ENCODE measurements around the gene DHX35. TPM values are rescaled to one million over a fixed set of nuclear protein-coding genes. Genes with fewer than 3 reads are reported as not detected.

The DHX35 gene
- total and polyA plus RNA-seq, 9 donors, result 11.2 to 14.5 (median 12.0) TPM

DNA sequence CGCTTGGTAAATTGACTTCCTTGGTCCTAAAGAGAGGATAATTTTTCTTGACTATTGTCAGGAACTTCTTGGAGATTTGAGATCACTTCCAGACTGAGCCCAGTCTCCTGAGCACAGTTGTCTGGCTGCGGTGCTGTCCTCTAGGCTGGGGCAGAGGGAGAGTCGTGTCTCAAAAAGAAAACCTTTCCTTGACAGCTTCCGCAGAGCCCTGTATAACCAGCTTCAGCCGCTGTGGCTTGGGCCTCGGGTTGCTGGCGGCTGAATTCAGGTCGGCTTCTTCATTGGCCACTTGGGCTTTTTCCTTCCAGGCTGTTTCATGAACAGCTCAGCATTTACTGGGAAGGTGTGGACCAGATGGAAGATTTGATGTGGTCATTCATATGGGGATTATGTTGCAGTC is 75.9 kb downstream of the DHX35 start:
- TF ChIP-seq EP300 (IDR thresholded peaks at IDR 0.05) (no peak), POLR2A (IDR thresholded peaks at IDR 0.05) (no peak)
- TF ChIP-seq, protein P1, sequence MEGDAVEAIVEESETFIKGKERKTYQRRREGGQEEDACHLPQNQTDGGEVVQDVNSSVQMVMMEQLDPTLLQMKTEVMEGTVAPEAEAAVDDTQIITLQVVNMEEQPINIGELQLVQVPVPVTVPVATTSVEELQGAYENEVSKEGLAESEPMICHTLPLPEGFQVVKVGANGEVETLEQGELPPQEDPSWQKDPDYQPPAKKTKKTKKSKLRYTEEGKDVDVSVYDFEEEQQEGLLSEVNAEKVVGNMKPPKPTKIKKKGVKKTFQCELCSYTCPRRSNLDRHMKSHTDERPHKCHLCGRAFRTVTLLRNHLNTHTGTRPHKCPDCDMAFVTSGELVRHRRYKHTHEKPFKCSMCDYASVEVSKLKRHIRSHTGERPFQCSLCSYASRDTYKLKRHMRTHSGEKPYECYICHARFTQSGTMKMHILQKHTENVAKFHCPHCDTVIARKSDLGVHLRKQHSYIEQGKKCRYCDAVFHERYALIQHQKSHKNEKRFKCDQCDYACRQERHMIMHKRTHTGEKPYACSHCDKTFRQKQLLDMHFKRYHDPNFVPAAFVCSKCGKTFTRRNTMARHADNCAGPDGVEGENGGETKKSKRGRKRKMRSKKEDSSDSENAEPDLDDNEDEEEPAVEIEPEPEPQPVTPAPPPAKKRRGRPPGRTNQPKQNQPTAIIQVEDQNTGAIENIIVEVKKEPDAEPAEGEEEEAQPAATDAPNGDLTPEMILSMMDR (IDR thresholded peaks at IDR 0.05), result no peak
- DNase-seq, result no peak
- Histone ChIP-seq H3K36me3 (no peaks in the 10 kb centered on the region), H3K27ac (no peak overlapping the region), H3K4me3 (no peak overlapping the region), H3K4me1 (ENCODE audit: insufficient read depth) (no peaks in the 10 kb centered on the region), H3K27me3 (no peaks in the 10 kb centered on the region), H3K9me3 (no peaks in the 10 kb centered on the region)
- intact Hi-C loops (cut with DNase I), result no loop called here
- WGBS, 3 donors, result 91 to 95% (median 94%) methylated on average over 8 of the region's 8 CpGs

DNA sequence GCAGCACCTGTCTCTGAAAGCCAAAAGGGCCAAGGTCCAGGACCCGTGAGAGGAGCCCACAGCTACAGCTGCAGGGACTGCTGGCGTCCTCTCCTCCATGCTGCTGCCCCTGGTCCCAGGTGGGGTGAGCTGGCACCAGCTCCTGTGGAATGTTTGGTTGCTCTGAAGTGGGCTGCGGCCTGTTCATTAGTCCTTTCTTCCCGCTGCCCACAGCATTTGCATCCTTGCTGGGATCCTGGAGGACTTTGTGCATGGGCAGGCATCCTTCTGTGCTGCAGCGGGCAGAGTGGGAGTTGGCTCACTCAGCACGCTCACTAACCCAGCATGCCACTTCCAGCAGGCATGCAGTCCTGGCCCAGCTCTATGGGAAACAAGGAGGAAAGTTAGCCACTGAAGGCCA is 76.4 kb downstream of the DHX35 start:
- WGBS, 3 donors, result 83 to 93% (median 92%) methylated on average over 6 of the region's 6 CpGs

DNA sequence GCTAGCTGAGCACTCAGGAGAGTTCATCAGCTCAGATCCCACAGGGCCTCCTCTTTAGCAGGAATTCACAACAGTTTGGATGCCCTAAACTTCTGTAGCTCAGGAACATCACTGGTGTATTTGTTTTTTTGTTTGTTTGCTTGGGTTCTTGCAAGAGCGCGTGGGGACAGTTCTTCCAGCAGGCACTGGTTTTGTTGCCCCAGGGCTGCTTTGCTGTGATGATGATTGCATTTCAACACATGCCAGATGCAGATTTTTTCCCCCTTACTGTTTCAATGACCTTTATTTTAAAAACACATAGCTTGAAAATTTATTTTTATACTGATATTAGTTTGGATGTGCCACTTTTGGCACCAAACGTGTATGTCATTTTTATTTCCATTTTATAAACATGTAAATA is 77.1 kb downstream of the DHX35 start:
- H3K9me3 ChIP-seq, result no peaks in the 10 kb centered on the region
- H3K4me1 ChIP-seq (ENCODE audit: insufficient read depth), result no peaks in the 10 kb centered on the region
- no peak for TF ChIP-seq EP300 (IDR thresholded peaks at IDR 0.05)
- no peak overlapping the region for H3K27ac ChIP-seq
- intact Hi-C loops (cut with DNase I), result no loop called here
- no peak for DNase-seq
- no peaks in the 10 kb centered on the region for H3K27me3 ChIP-seq
- H3K4me3 ChIP-seq, result no peak overlapping the region
- 82 to 87% (median 86%) methylated on average over 3 of the region's 3 CpGs for WGBS, 3 donors
- no peaks in the 10 kb centered on the region for H3K36me3 ChIP-seq

More for the DNA sequence above, 76.4 kb downstream of the DHX35 start:
- Histone ChIP-seq H3K4me1 (ENCODE audit: insufficient read depth) (no peaks in the 10 kb centered on the region), H3K9me3 (no peaks in the 10 kb centered on the region), H3K36me3 (no peaks in the 10 kb centered on the region), H3K27ac (no peak overlapping the region), H3K4me3 (no peak overlapping the region), H3K27me3 (no peaks in the 10 kb centered on the region)
- intact Hi-C loops (cut with DNase I), result no loop called here
- TF ChIP-seq, protein P1 (IDR thresholded peaks at IDR 0.05), result no peak
- TF ChIP-seq POLR2A (IDR thresholded peaks at IDR 0.05) (no peak), EP300 (IDR thresholded peaks at IDR 0.05) (no peak)
- no peak for DNase-seq

DNA sequence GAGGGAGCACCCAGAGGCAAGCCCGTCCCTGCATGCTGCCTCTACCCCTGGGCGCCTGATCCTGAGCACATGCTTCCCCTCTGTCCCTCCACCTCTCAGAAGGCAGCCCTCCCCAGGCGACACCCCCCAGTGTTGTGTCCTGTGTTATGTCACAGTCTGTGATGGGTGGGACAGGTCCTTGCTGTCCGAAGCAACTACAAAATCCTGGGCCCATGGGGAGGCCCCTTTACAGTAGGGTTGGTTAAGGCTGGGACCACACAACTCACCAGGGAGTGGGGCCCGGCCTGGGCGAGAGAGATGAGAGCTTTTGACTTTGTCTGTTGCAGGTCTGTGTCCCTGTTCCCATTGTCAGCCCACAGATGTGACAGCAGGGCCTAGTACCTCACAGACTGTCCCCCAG is 78.0 kb downstream of the DHX35 start:
- Histone ChIP-seq H3K36me3 (no peaks in the 10 kb centered on the region), H3K27ac (no peak overlapping the region)
- TF ChIP-seq POLR2A (IDR thresholded peaks at IDR 0.05) (no peak), EP300 (IDR thresholded peaks at IDR 0.05) (no peak)
- TF ChIP-seq, protein P1 (IDR thresholded peaks at IDR 0.05), result no peak

DNA sequence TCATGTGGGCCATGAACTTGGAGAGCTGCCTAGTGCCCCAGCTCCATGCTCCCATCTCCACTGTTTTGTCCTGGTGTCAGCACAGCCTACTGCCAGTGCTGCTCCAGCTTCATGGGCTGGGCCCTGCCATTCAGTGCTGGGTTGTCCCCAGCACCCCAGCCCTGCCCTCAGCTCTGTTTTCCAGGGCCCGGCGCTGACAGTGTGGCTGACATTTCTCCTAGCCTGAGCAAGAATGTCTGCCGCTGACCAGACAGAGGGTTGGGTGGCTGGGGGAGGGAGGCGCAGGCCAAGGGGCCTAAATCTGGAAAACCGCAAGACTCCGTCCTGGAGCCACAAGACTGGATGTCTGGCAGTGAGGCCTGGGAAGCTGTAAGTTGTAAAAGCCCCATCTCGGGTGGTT is 78.9 kb downstream of the DHX35 start:
- H3K36me3 ChIP-seq, result no peaks in the 10 kb centered on the region
- H3K9me3 ChIP-seq, result no peaks in the 10 kb centered on the region
- WGBS, 3 donors, result 86 to 92% (median 89%) methylated on average over 7 of the region's 7 CpGs
- no peak overlapping the region for H3K27ac ChIP-seq
- H3K27me3 ChIP-seq, result no peaks in the 10 kb centered on the region
- H3K4me1 ChIP-seq (ENCODE audit: insufficient read depth), result no peaks in the 10 kb centered on the region
- TF ChIP-seq EP300 (IDR thresholded peaks at IDR 0.05) (no peak), POLR2A (IDR thresholded peaks at IDR 0.05) (no peak)
- TF ChIP-seq, protein P1 (IDR thresholded peaks at IDR 0.05), result no peak
- intact Hi-C loops (cut with DNase I), result loop anchor here in 1 of 4 donors (5.0 kb wide), 1 partner anchor 119 kb away; no protein-coding TSS in a partner anchor
- no peak overlapping the region for H3K4me3 ChIP-seq
- no peak for DNase-seq

More for the DNA sequence above, 78.0 kb downstream of the DHX35 start:
- no peak overlapping the region for H3K4me3 ChIP-seq
- intact Hi-C loops (cut with DNase I), result loop anchor here in 1 of 4 donors (5.0 kb wide), 1 partner anchor 118 kb away; no protein-coding TSS in a partner anchor
- no peaks in the 10 kb centered on the region for H3K27me3 ChIP-seq
- no peak for DNase-seq
- H3K4me1 ChIP-seq (ENCODE audit: insufficient read depth), result no peaks in the 10 kb centered on the region
- WGBS, 3 donors, result 79 to 95% (median 90%) methylated on average over 6 of the region's 6 CpGs
- no peaks in the 10 kb centered on the region for H3K9me3 ChIP-seq

Data from ovary (tissue), 9 donors.